IPS DF 6.9 (cell line): ENCODE data around the gene FGF21.
"Not testable (repeated sequence)": the region's sequence is repeated elsewhere in the genome, so short reads cannot be mapped to it uniquely, and the experiment has no call there.

Experiments used
- DNase-seq: peaks from one replicate; pipeline ENCODE4 v3.0.0-alpha.2; 2013; ENCODE audit warnings: low read depth, low spot score
- H3K27ac ChIP-seq: one replicate; pipeline ENCODE4 v1.5.1; 2013; ENCODE audit warnings: low read length, control low read depth
- H3K27me3 ChIP-seq: 2 replicates; pipeline ENCODE4 v1.6.1; 2013; ENCODE audit warnings: mild to moderate bottlenecking, low read length; ENCODE audit not compliant: control insufficient read depth, insufficient read depth
- H3K36me3 ChIP-seq: 2 replicates; pipeline ENCODE4 v1.6.1; 2013; ENCODE audit warnings: low read length; ENCODE audit not compliant: control insufficient read depth, insufficient read depth
- H3K4me1 ChIP-seq: 2 replicates; pipeline ENCODE4 v1.6.1; 2013; ENCODE audit warnings: low read length; ENCODE audit not compliant: control insufficient read depth, insufficient read depth
- H3K4me3 ChIP-seq: 2 replicates; pipeline ENCODE4 v1.5.1; 2013; ENCODE audit warnings: mild to moderate bottlenecking, low read length
- H3K9me3 ChIP-seq: 2 replicates; pipeline ENCODE4 v1.6.1; 2013; ENCODE audit warnings: low read length, inconsistent platforms; ENCODE audit not compliant: control insufficient read depth, insufficient read depth
- WGBS: extraction: QIAGEN DNeasy Blood & Tissue Kit; methylation state at CpG from one replicate; pipeline ENCODE4 v1.1.7; 2013; ENCODE audit warnings: mixed read lengths, missing lambda C conversion rate; ENCODE audit not compliant: insufficient read length, insufficient coverage; 5-methylcytosine and 5-hydroxymethylcytosine counted together

Gene FGF21

GRCh38 chr19:48770734-48771472, 15.6 kb downstream of the FGF21 start:
- H3K27ac ChIP-seq: no peak overlapping the region
- WGBS: no CpG with 5 or more reads among the region's 20 CpGs

GRCh38 chr19:48772503-48772953, 17.2 kb downstream of the FGF21 start:
- DNase-seq: no peak
- no peaks in the 10 kb centered on the region for H3K27me3 ChIP-seq
- H3K9me3 ChIP-seq: no peaks in the 10 kb centered on the region; the same call in 1 of the 2 replicates
- no CpG with 5 or more reads among the region's 13 CpGs for WGBS
- peaks cover 2% of the 10 kb centered on the region; the same call in 1 of the 2 replicates for H3K4me1 ChIP-seq
- H3K27ac ChIP-seq: no peak overlapping the region
- no peak overlapping the region for H3K4me3 ChIP-seq
- H3K36me3 ChIP-seq: no peaks in the 10 kb centered on the region

More at GRCh38 chr19:48770734-48771472, 15.6 kb downstream of the FGF21 start:
- H3K27me3 ChIP-seq: no peaks in the 10 kb centered on the region
- no peak for DNase-seq
- no peak overlapping the region for H3K4me3 ChIP-seq
- peaks cover 2% of the 10 kb centered on the region; the same call in 1 of the 2 replicates for H3K4me1 ChIP-seq
- no peaks in the 10 kb centered on the region; the same call in 1 of the 2 replicates for H3K9me3 ChIP-seq
- no peaks in the 10 kb centered on the region for H3K36me3 ChIP-seq

GRCh38 chr19:48777139-48777538, 21.8 kb downstream of the FGF21 start:
- WGBS: no CpG with 5 or more reads among the region's 5 CpGs
- Histone ChIP-seq H3K9me3 (no peaks in the 10 kb centered on the region), H3K4me1 (no peaks in the 10 kb centered on the region), H3K27ac (no peak overlapping the region), H3K4me3 (no peak overlapping the region), H3K36me3 (no peaks in the 10 kb centered on the region), H3K27me3 (no peaks in the 10 kb centered on the region)
- no peak for DNase-seq

- H3K36me3 ChIP-seq: no peaks in the 10 kb centered on the region
- no CpG with 5 or more reads among the region's 12 CpGs for WGBS
- no peaks in the 10 kb centered on the region for H3K27me3 ChIP-seq
These were observed 22.4 kb downstream of the FGF21 start for GRCh38 chr19:48777720-48778119.

GRCh38 chr19:48779636-48780035, 24.3 kb downstream of the FGF21 start:
- Histone ChIP-seq H3K27me3 (no peaks in the 10 kb centered on the region), H3K4me3 (no peak overlapping the region), H3K36me3 (no peaks in the 10 kb centered on the region), H3K9me3 (no peaks in the 10 kb centered on the region), H3K4me1 (no peaks in the 10 kb centered on the region), H3K27ac (no peak overlapping the region)
- no peak for DNase-seq
- no CpG with 5 or more reads among the region's 1 CpG for WGBS

More at GRCh38 chr19:48777720-48778119, 22.4 kb downstream of the FGF21 start:
- Histone ChIP-seq H3K4me3 (no peak overlapping the region), H3K9me3 (no peaks in the 10 kb centered on the region), H3K4me1 (no peaks in the 10 kb centered on the region), H3K27ac (no peak overlapping the region)
- DNase-seq: no peak

- no peaks in the 10 kb centered on the region for H3K36me3 ChIP-seq
- H3K27me3 ChIP-seq: no peaks in the 10 kb centered on the region
- DNase-seq: no peak
- no peaks in the 10 kb centered on the region for H3K4me1 ChIP-seq
- WGBS: no CpG with 5 or more reads among the region's 14 CpGs
- H3K4me3 ChIP-seq: no peak overlapping the region
- no peak overlapping the region for H3K27ac ChIP-seq
- no peaks in the 10 kb centered on the region for H3K9me3 ChIP-seq
These were observed 25.5 kb downstream of the FGF21 start for GRCh38 chr19:48780631-48781391.

GRCh38 chr19:48784527-48784926, 29.2 kb downstream of the FGF21 start:
- H3K4me1 ChIP-seq: no peaks in the 10 kb centered on the region
- WGBS: no CpG with 5 or more reads among the region's 5 CpGs
- no peaks in the 10 kb centered on the region for H3K36me3 ChIP-seq
- no peak overlapping the region for H3K4me3 ChIP-seq
- no peak overlapping the region for H3K27ac ChIP-seq
- no peaks in the 10 kb centered on the region for H3K27me3 ChIP-seq
- no peaks in the 10 kb centered on the region for H3K9me3 ChIP-seq
- no peak for DNase-seq

GRCh38 chr19:48786422-48786821, 31.1 kb downstream of the FGF21 start:
- not testable (repeated sequence) for H3K27me3 ChIP-seq, H3K9me3 ChIP-seq, H3K4me1 ChIP-seq, H3K36me3 ChIP-seq, H3K4me3 ChIP-seq, DNase-seq, H3K27ac ChIP-seq
- WGBS: no CpG with 5 or more reads among the region's 7 CpGs

- not testable (repeated sequence) for DNase-seq, H3K27me3 ChIP-seq, H3K27ac ChIP-seq, H3K4me3 ChIP-seq, H3K36me3 ChIP-seq, H3K9me3 ChIP-seq, H3K4me1 ChIP-seq
- no CpG with 5 or more reads among the region's 9 CpGs for WGBS
These were observed 32.0 kb downstream of the FGF21 start for GRCh38 chr19:48787331-48787730.

GRCh38 chr19:48793271-48793670, 37.9 kb downstream of the FGF21 start:
- no CpG with 5 or more reads among the region's 8 CpGs for WGBS

More at GRCh38 chr19:48793271-48793670, 37.9 kb downstream of the FGF21 start:
- no peaks in the 10 kb centered on the region for H3K9me3 ChIP-seq
- DNase-seq: no peak
- H3K27ac ChIP-seq: no peak overlapping the region
- H3K27me3 ChIP-seq: no peaks in the 10 kb centered on the region
- H3K4me1 ChIP-seq: 0 out of 2 replicates have a peak, but pooled peaks cover 2% of the 10 kb centered on the region
- H3K4me3 ChIP-seq: no peak overlapping the region
- H3K36me3 ChIP-seq: 0 out of 2 replicates have a peak, but pooled peaks cover 3% of the 10 kb centered on the region
